ENCODE data around the gene DENND4A.

- TF ChIP-seq CTCF (conservative IDR thresholded peaks at IDR 0.05; ENCODE audit: low read depth, low read length) (no peak), EZH2phosphoT487 (IDR thresholded peaks at IDR 0.05; ENCODE audit: borderline replicate concordance, low read length) (no peak)
Measured at GRCh38 chr15:65824941-65825544, 33.0 kb upstream of the DENND4A start.
